ENCODE data around the gene MAEA. TPM values are rescaled to one million over a fixed set of nuclear protein-coding genes. Genes with fewer than 3 reads are reported as not detected.
"Not testable (repeated sequence)": the region's sequence is repeated elsewhere in the genome, so short reads cannot be mapped to it uniquely, and the experiment has no call there.

MAEA gene
- total RNA-seq, 2 donors from 2014 or later, result 42.8 to 50.1 TPM

GRCh38 chr4:1329408-1330371, 40.0 kb downstream of the MAEA start:
- DNase-seq (ENCODE audit: low spot score in 2 of 2) (no peak), ATAC-seq (no peak)
- peaks cover 4 to 11% of the 10 kb centered on the region in 2 donors for H3K36me3 Mint-ChIP-seq
- H3K9me3 Mint-ChIP-seq, result peaks cover 0 to under 1% of the 10 kb centered on the region in 2 donors
- peak overlapping the region; percentile 44 to 80 for H3K27ac Mint-ChIP-seq

- Mint-ChIP-seq H3K36me3 (peaks cover 9 to 17% of the 10 kb centered on the region in 2 donors), H3K9me3 (peaks cover 0 to 5% of the 10 kb centered on the region in 2 donors), H3K27ac (peak overlapping the region; percentile 69 to 80)
- ATAC-seq (peak; percentile 71 to 84), DNase-seq (ENCODE audit: low spot score in 2 of 2) (no peak)
Observed at GRCh38 chr4:1330761-1331590, 41.3 kb downstream of the MAEA start.

- H3K36me3 Mint-ChIP-seq, result peaks cover 9 to 25% of the 10 kb centered on the region in 2 donors
- H3K9me3 Mint-ChIP-seq, result peaks cover 0 to 5% of the 10 kb centered on the region in 2 donors
- DNase-seq (ENCODE audit: low spot score in 2 of 2) (no peak), ATAC-seq (no peak)
- H3K27ac Mint-ChIP-seq, result peak overlapping the region in 1 of 2 donors; percentile 68
Observed at GRCh38 chr4:1331591-1332353, 42.1 kb downstream of the MAEA start.

GRCh38 chr4:1332686-1333085, 43.0 kb downstream of the MAEA start:
- Mint-ChIP-seq H3K27ac (no peak overlapping the region), H3K36me3 (peaks cover 15 to 35% of the 10 kb centered on the region in 2 donors), H3K9me3 (peaks cover 0 to 5% of the 10 kb centered on the region in 2 donors)
- DNase-seq (ENCODE audit: low spot score in 2 of 2) (no peak), ATAC-seq (no peak)

- ATAC-seq, result no peak
Observed at GRCh38 chr4:1333256-1333655, 43.6 kb downstream of the MAEA start.

GRCh38 chr4:1333851-1334578, 44.3 kb downstream of the MAEA start:
- not testable (repeated sequence) for DNase-seq (ENCODE audit: low spot score in 2 of 2); ATAC-seq; H3K9me3 Mint-ChIP-seq
- peaks cover 18 to 42% of the 10 kb centered on the region in 2 donors for H3K36me3 Mint-ChIP-seq
- peak overlapping the region in 1 of 2 donors; percentile 78 for H3K27ac Mint-ChIP-seq

More at GRCh38 chr4:1333256-1333655, 43.6 kb downstream of the MAEA start:
- Mint-ChIP-seq H3K9me3 (peaks cover 0 to 5% of the 10 kb centered on the region in 2 donors), H3K27ac (no peak overlapping the region), H3K36me3 (peaks cover 15 to 39% of the 10 kb centered on the region in 2 donors)
- DNase-seq (ENCODE audit: low spot score in 2 of 2), result no peak

- peaks cover 0 to 5% of the 10 kb centered on the region in 2 donors for H3K9me3 Mint-ChIP-seq
- no peak for ATAC-seq
- DNase-seq (ENCODE audit: low spot score in 2 of 2), result no peak
- peaks cover 23 to 43% of the 10 kb centered on the region in 2 donors for H3K36me3 Mint-ChIP-seq
- peak overlapping the region in 1 of 2 donors; percentile 78 for H3K27ac Mint-ChIP-seq
Observed at GRCh38 chr4:1334579-1334895, 44.8 kb downstream of the MAEA start.

GRCh38 chr4:1335193-1335883, 45.6 kb downstream of the MAEA start:
- Mint-ChIP-seq H3K36me3 (peaks cover 28 to 44% of the 10 kb centered on the region in 2 donors), H3K27ac (peak overlapping the region; percentile 52 to 78)
- not testable (repeated sequence) for H3K9me3 Mint-ChIP-seq; ATAC-seq; DNase-seq (ENCODE audit: low spot score in 2 of 2)

GRCh38 chr4:1336088-1336491, 46.4 kb downstream of the MAEA start:
- ATAC-seq (no peak), DNase-seq (ENCODE audit: low spot score in 2 of 2) (no peak)
- peaks cover 0 to 5% of the 10 kb centered on the region in 2 donors for H3K9me3 Mint-ChIP-seq
- peak overlapping the region in 1 of 2 donors; percentile 79 for H3K27ac Mint-ChIP-seq
- peaks cover 28 to 49% of the 10 kb centered on the region in 2 donors for H3K36me3 Mint-ChIP-seq

- peaks cover 0 to 5% of the 10 kb centered on the region in 2 donors for H3K9me3 Mint-ChIP-seq
- H3K36me3 Mint-ChIP-seq, result peaks cover 28 to 51% of the 10 kb centered on the region in 2 donors
- ATAC-seq, result peak; percentile 89 to 95
- DNase-seq (ENCODE audit: low spot score in 2 of 2), result peak; percentile 66 to 86
- H3K27ac Mint-ChIP-seq, result peak overlapping the region; percentile 79 to 96
Observed at GRCh38 chr4:1337376-1337831, 47.7 kb downstream of the MAEA start.

- DNase-seq (ENCODE audit: low spot score in 2 of 2) (no peak), ATAC-seq (no peak)
- Mint-ChIP-seq H3K36me3 (peaks cover 28 to 51% of the 10 kb centered on the region in 2 donors), H3K9me3 (peaks cover 0 to 5% of the 10 kb centered on the region in 2 donors), H3K27ac (peak overlapping the region; percentile 79 to 96)
Observed at GRCh38 chr4:1337951-1338751, 48.5 kb downstream of the MAEA start.

GRCh38 chr4:1338752-1339414, 49.2 kb downstream of the MAEA start:
- H3K9me3 Mint-ChIP-seq, result peaks cover 0 to 5% of the 10 kb centered on the region in 2 donors
- no peak for ATAC-seq
- DNase-seq (ENCODE audit: low spot score in 2 of 2), result no peak
- H3K27ac Mint-ChIP-seq, result no peak overlapping the region
- H3K36me3 Mint-ChIP-seq, result peaks cover 28 to 51% of the 10 kb centered on the region in 2 donors

GRCh38 chr4:1339489-1339888, 49.8 kb downstream of the MAEA start:
- peaks cover 0 to 5% of the 10 kb centered on the region in 2 donors for H3K9me3 Mint-ChIP-seq
- DNase-seq (ENCODE audit: low spot score in 2 of 2) (no peak), ATAC-seq (no peak)
- H3K36me3 Mint-ChIP-seq, result peaks cover 25 to 46% of the 10 kb centered on the region in 2 donors
- H3K27ac Mint-ChIP-seq, result no peak overlapping the region

Measured in activated naive CD4-positive, alpha-beta T cell treated with anti-CD3 and anti-CD28 coated beads, Interleukin-2, amount 50 U/mL, for 72 hours (primary cell).